GM12872 (cell line): ENCODE measurements around the gene ISLR2.

ENCODE experiments used
- TF ChIP-seq, protein P1 (sequence below): IDR thresholded peaks from 3 replicates; pipeline ENCODE4 v1.5.1; 2011; ENCODE audit warnings: low read depth, mild to moderate bottlenecking, low read length, moderate library complexity; ENCODE audit not compliant: insufficient read depth

ISLR2 gene

DNA sequence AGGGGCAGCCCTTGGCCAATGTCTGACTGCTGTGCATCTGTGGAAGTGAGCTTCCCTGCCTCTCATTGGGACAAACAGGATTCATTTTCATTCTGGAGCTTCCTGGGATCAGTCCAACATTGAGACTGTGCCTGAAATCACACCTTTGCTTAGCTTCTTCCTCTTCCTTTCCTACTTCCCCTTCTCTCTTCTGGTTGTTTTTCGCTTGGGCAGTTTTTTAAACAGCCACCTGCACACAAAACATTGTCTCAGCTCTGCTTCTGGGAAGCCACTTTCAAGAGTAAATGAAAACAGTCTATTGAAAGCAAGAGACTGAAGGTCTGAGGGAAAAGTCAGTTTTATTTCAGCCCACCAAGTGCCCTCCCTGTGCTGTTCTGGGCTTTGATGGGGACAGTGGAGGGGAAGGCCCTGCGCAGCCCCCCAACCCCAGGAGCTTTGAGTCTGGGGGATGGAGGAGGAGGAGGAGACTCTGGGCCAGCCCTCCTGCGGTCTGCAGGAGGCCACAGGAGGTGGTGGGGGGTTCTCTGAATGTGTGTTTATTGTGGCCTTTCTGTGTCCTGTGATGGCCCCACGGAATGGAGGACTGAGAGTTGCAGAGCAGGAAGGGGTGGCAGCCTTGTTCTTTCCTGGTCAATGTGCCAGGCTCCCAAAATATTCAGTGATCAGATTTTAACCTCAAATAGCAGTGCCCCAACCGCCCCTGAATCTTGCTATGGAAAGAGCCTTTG lies 7.8 kb upstream of the ISLR2 start:
- TF ChIP-seq, protein P1, sequence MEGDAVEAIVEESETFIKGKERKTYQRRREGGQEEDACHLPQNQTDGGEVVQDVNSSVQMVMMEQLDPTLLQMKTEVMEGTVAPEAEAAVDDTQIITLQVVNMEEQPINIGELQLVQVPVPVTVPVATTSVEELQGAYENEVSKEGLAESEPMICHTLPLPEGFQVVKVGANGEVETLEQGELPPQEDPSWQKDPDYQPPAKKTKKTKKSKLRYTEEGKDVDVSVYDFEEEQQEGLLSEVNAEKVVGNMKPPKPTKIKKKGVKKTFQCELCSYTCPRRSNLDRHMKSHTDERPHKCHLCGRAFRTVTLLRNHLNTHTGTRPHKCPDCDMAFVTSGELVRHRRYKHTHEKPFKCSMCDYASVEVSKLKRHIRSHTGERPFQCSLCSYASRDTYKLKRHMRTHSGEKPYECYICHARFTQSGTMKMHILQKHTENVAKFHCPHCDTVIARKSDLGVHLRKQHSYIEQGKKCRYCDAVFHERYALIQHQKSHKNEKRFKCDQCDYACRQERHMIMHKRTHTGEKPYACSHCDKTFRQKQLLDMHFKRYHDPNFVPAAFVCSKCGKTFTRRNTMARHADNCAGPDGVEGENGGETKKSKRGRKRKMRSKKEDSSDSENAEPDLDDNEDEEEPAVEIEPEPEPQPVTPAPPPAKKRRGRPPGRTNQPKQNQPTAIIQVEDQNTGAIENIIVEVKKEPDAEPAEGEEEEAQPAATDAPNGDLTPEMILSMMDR, result no peak

DNA sequence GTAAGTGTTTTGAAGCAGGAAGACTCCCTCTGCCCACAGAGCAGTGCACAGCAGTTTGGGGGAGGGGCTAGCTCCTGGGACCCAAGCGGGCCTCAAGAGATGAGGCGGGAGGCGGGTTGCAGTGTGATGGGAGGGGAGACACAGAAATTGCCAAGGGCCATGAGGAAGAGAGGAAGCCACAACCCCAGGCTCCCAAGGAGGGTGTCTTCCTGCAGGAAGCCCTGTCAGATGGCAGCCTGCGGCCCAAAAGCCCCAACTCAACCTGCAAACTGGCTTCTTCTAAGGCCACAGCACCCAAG lies 7.3 kb upstream of the ISLR2 start:
- TF ChIP-seq, protein P1, result no peak

DNA sequence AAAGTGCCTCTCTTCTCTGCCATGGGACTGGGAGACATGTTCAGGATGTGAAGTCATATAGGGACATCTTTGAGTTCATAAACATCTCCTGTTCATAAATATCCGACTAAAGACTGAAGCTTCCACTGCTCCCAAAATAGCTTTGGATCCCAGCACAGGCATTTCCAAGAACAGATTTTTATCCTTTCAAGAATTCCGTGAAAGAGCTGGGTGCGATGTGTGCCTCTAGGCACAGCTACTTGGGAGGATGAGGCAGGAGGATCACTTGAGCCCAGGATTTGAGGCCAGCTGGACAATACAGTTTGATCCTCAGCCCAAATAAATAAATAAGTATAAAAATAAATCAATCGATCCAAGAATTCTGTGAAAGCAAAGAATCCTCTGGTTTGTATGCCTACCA lies 6.7 kb upstream of the ISLR2 start:
- TF ChIP-seq, protein P1, result no peak

DNA sequence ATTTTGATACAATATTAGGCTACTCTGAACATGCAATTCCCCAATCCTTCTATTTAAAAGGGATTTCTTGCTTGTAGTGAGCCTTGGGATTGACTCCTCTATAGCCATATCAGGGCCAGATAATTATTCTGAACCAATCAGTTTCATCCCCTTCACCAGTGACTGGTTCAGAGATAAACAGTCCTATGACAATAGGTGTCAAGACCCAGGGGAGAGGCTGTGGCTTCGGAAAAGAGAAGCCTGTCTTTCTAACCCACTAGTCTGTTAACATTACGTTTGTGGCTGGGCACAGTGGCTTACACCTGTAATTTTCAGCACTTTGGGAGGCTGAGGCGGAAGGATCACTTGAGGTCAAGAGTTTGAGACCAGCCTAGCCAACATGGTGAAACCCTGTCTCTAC lies 6.2 kb upstream of the ISLR2 start:
- TF ChIP-seq, protein P1, result no peak

DNA sequence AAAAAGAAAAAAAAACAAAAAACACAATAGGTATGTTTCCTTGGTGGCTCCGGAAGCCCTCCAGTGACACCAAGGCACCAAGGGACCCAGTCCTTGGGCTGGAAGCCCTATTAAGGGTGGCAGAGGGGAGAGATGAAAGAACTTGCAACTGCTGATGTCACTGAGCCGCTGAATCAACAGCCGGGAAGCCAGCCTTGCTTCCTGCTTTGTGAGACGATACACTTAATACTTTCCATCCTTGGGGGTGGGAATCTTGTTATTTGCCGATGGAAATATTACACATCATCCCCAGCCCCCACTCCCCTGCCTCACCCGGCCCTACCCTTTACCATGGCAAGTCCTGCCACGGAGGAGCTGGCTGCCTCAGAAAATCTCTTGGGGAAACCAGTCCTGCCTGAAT lies 5.6 kb upstream of the ISLR2 start:
- TF ChIP-seq, protein P1, result no peak

DNA sequence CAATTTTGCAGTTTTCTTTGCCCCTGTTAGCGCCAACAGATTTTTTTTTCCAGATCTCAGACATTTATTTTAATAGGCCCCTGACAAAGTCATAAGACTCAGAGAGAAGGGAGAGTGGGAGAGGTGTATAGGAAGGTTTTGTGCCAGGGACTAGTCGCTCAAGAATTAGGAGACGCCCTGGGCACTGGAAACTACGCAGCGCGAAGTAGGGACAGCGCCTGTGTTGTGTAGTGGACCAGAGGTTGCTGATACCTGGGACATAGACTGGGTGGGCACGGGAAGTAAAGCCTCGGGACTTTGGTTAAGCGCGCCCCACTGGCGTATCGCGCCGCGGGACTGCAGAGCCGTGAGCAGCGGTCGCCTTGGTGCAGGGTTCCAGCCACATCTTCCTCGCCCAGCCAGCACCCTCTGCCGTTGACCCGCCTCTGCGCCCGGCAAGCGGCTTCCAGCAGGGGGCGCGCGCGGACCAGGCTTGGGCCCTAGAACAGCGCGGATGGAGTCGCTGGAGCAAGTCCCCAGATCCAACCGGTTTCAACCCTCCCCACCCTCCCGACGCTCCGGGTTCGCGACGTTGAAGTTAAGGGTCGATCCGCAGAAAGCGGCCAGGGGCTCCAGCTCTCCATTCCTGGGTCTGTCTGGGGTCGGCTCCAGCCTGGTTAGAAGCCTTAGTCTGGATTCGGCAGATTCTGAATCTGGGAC lies 3.0 kb upstream of the ISLR2 start:
- TF ChIP-seq, protein P1, result peak; percentile 96

DNA sequence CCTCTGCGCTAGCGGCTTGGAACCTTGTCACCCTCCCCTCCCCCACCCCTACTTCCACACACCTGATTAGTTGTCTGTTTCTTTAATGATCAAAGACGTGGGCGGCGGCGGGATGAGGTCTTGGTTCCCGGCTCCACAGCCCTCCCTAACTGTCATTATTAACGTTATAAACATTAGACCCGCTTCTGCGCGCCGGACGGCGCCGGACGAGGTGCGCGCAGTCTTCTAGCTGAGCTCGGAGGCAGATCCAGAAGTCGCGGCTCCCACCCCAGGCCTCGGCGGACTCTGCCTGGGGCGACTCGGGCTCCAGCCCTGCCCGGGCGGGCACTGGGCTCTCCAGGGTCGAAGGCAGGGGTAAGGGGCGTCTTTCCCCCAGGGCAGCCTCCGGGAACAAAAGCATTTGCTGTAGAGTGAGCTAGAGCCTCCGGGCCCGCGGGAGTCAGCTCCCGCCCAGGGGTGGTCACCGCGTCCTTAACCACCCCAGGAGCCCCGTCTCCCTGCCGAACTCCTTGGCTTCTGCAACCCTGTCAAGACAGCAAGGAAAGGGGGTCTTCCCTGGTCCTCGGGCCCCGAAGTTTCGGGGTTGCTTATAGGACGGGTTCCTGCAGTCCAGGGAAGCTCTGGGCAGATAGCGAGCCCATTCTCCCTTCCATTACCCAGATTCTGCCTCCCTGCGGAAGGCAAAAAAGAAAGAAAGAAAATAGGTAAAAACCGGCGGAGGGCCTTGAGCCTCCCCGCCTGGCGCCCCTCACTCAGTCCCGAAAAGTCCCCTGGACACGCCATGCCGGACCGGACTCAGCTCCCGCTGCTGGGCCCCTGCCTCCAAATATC lies 2.2 kb upstream of the ISLR2 start:
- TF ChIP-seq, protein P1, result no peak
